Measurements from ENCODE around the gene RALGAPB. TPM values are rescaled to one million over a fixed set of nuclear protein-coding genes. Genes with fewer than 3 reads are reported as not detected.
"Not testable (repeated sequence)": the region's sequence is repeated elsewhere in the genome, so short reads cannot be mapped to it uniquely, and the experiment has no call there.

RALGAPB gene
- total RNA-seq, 2 experiments from 2014 or later, result 19.0 to 42.9 TPM

DNA sequence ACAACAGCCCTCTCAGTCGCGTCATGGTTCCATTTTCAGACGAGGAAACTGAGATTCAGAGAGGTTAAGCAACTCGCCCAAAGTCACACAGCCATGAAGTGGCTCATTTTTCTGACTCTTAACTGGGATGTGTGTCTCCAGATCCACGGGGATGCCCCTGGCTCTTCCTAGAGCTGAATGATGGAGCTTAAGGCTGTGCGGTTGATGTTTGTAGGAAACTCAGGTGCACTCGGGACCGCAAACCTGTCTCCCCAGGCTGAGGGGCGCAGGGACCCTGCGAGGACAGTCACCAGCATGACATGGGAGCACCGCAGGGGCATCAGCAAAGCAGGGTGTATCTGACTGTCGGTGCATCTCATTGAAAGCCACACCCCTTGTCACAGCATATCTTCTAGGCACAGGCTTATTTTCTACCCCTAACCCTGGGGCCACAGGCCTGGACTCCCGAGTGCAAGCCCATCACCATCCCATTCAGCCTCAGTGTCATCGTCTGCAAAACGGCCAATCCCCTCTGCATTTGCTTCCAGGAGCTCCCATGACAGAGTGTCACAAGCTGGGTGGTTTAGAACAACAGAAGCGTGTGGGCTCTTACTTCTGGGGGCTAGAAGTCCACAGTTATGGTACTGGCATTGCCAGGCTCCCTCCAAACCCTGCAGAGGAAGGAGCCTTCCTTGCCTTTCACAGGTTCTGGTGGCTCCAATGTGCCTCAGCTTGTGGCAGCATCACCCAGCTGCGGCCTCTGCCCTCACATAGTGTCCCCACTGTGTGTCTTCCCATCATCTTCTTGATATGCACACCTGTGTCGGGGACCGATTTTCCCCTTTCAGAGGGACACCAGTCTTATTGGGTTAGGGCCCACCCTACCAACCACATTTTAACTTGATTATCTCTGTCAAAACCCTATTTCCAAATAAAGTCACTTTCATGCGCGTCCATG lies 119.1 kb downstream of the RALGAPB start:
- no TSS peak for BruUV-seq (replicated peaks)
- H3K36me3 ChIP-seq (ENCODE audit: insufficient read depth, low read length), result no peaks in the 10 kb centered on the region
- no peak overlapping the region for H3K4me3 ChIP-seq (ENCODE audit: low read depth, low read length, poor library complexity, severe bottlenecking)
- no peaks in the 10 kb centered on the region for H3K9me3 ChIP-seq (ENCODE audit: low read length)
- H3K79me2 ChIP-seq (ENCODE audit: insufficient read depth, low read depth, low read length), result no peaks in the 10 kb centered on the region
- intact Hi-C loops (cut with micrococcal nuclease; ENCODE audit: unreplicated experiment), result no loop called here
- H2AFZ ChIP-seq (ENCODE audit: low read length), result no peak overlapping the region
- H3K4me2 ChIP-seq (ENCODE audit: low read length), result no peak overlapping the region
- no peak overlapping the region for H3K27ac ChIP-seq (ENCODE audit: low read depth, low read length, poor library complexity, severe bottlenecking)
- H3K4me1 ChIP-seq (ENCODE audit: insufficient read depth, low read length, poor library complexity, severe bottlenecking), result no peaks in the 10 kb centered on the region
- H4K20me1 ChIP-seq (ENCODE audit: insufficient read depth, low read length), result no peaks in the 10 kb centered on the region
- H3K9me2 ChIP-seq (ENCODE audit: insufficient read depth, low read length), result no peaks in the 10 kb centered on the region
- ChIA-PET CTCF (ENCODE audit: unreplicated experiment) (no interaction called here), POLR2A (no interaction called here)
- no peak for TF ChIP-seq EZH2phosphoT487 (IDR thresholded peaks at IDR 0.05; ENCODE audit: borderline replicate concordance, low read depth, low read length)
- TF ChIP-seq, protein P1, sequence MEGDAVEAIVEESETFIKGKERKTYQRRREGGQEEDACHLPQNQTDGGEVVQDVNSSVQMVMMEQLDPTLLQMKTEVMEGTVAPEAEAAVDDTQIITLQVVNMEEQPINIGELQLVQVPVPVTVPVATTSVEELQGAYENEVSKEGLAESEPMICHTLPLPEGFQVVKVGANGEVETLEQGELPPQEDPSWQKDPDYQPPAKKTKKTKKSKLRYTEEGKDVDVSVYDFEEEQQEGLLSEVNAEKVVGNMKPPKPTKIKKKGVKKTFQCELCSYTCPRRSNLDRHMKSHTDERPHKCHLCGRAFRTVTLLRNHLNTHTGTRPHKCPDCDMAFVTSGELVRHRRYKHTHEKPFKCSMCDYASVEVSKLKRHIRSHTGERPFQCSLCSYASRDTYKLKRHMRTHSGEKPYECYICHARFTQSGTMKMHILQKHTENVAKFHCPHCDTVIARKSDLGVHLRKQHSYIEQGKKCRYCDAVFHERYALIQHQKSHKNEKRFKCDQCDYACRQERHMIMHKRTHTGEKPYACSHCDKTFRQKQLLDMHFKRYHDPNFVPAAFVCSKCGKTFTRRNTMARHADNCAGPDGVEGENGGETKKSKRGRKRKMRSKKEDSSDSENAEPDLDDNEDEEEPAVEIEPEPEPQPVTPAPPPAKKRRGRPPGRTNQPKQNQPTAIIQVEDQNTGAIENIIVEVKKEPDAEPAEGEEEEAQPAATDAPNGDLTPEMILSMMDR (conservative IDR thresholded peaks at IDR 0.05; ENCODE audit: low read length), result no peak
- no peak for DNase-seq (ENCODE audit: low spot score)

DNA sequence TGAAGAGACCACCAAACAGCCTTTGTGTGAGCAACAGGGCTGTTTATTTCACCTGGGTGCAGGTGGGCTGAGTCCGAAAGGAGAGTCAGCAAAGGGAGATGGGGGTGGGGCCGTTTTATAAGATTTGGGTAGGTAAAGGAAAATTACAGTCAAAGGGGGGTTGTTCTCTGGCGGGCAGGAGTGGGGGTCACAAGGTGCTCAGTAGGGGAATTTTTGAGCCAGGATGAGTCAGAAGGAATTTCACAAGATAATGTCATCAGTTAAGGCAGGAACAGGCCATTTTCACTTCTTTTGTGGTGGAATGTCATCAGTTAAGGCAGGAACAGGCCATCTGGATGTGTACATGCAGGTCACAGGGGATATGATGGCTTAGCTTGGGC lies 119.8 kb downstream of the RALGAPB start:
- H3K4me1 ChIP-seq (ENCODE audit: insufficient read depth, low read length, poor library complexity, severe bottlenecking); H3K27ac ChIP-seq (ENCODE audit: low read depth, low read length, poor library complexity, severe bottlenecking); H4K20me1 ChIP-seq (ENCODE audit: insufficient read depth, low read length); intact Hi-C loops (cut with micrococcal nuclease; ENCODE audit: unreplicated experiment); H3K36me3 ChIP-seq (ENCODE audit: insufficient read depth, low read length); H3K4me2 ChIP-seq (ENCODE audit: low read length); H3K79me2 ChIP-seq (ENCODE audit: insufficient read depth, low read depth, low read length); H3K9me3 ChIP-seq (ENCODE audit: low read length); DNase-seq (ENCODE audit: low spot score); POLR2A ChIA-PET; H2AFZ ChIP-seq (ENCODE audit: low read length); CTCF ChIA-PET (ENCODE audit: unreplicated experiment); BruUV-seq (replicated peaks); H3K4me3 ChIP-seq (ENCODE audit: low read depth, low read length, poor library complexity, severe bottlenecking); H3K9me2 ChIP-seq (ENCODE audit: insufficient read depth, low read length): not testable (repeated sequence)

DNA sequence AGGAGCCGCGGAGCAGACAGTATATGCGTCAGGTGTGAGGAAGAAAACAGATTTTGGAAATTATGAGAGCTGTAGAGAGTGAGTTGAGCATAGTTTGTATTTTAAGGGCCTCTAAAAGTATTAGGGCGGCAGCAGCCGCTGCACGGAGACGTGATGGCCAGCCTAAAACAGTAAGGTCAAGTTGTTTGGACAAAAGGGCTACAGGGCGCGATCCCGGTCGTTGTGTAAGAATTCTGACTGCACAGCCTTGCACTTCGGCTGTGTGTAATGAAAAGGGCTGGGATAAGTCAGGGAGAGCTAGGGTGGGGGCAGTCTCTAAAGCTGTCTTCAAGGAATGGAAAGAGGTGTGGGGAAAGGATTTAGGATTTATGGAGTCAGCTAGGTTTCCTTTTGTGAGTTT lies 121.6 kb downstream of the RALGAPB start:
- H3K4me1 ChIP-seq (ENCODE audit: insufficient read depth, low read length, poor library complexity, severe bottlenecking); intact Hi-C loops (cut with micrococcal nuclease; ENCODE audit: unreplicated experiment); H3K36me3 ChIP-seq (ENCODE audit: insufficient read depth, low read length); H3K4me3 ChIP-seq (ENCODE audit: low read depth, low read length, poor library complexity, severe bottlenecking); H2AFZ ChIP-seq (ENCODE audit: low read length); BruUV-seq (replicated peaks); H3K27ac ChIP-seq (ENCODE audit: low read depth, low read length, poor library complexity, severe bottlenecking); H3K9me3 ChIP-seq (ENCODE audit: low read length); CTCF ChIA-PET (ENCODE audit: unreplicated experiment); H4K20me1 ChIP-seq (ENCODE audit: insufficient read depth, low read length); H3K79me2 ChIP-seq (ENCODE audit: insufficient read depth, low read depth, low read length); DNase-seq (ENCODE audit: low spot score); H3K9me2 ChIP-seq (ENCODE audit: insufficient read depth, low read length); H3K4me2 ChIP-seq (ENCODE audit: low read length): not testable (repeated sequence)
- POLR2A ChIA-PET, result interaction anchor here (0.6 kb wide), 1 partner anchor 166 kb away, joined by 3 read pairs; no protein-coding TSS in a partner anchor

DNA sequence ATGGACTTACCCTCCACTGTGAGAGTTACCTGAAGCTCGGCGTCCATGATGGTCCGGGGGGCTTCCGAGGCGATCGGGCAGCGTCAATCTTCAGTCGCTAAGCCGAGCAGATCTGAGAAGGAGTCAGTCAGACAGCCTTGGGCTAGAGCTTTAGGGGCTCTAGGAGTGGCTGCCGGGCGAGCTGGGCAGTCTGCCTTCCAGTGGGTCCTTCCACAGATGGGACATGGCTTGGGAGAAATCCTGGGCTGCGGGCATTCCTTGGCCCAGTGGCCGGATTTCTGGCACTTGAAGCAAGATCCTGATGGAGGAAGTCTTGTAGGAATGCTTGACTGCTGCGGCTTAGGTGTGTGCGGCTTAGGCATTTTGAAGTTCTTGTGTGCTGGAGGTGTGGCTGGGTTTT lies 123.2 kb downstream of the RALGAPB start:
- CTCF ChIA-PET (ENCODE audit: unreplicated experiment); intact Hi-C loops (cut with micrococcal nuclease; ENCODE audit: unreplicated experiment); BruUV-seq (replicated peaks); H3K36me3 ChIP-seq (ENCODE audit: insufficient read depth, low read length); H4K20me1 ChIP-seq (ENCODE audit: insufficient read depth, low read length); DNase-seq (ENCODE audit: low spot score); H3K9me3 ChIP-seq (ENCODE audit: low read length); H3K27ac ChIP-seq (ENCODE audit: low read depth, low read length, poor library complexity, severe bottlenecking); H3K9me2 ChIP-seq (ENCODE audit: insufficient read depth, low read length); POLR2A ChIA-PET; H3K4me1 ChIP-seq (ENCODE audit: insufficient read depth, low read length, poor library complexity, severe bottlenecking); H2AFZ ChIP-seq (ENCODE audit: low read length); H3K79me2 ChIP-seq (ENCODE audit: insufficient read depth, low read depth, low read length); H3K4me2 ChIP-seq (ENCODE audit: low read length); H3K4me3 ChIP-seq (ENCODE audit: low read depth, low read length, poor library complexity, severe bottlenecking): not testable (repeated sequence)
